CD4-positive, alpha-beta T cell treated with Interferon alpha-2 for 1 hour (primary cell): ENCODE measurements around the gene CASP6.

Experiments used
- DNase-seq, 2 donors: peaks; one replicate each; pipeline ENCODE4 v3.0.0-alpha.2; 2020 to 2022

CASP6 gene

GRCh38 chr4:109665783-109666485 lies 37.3 kb downstream of the CASP6 start:
- DNase-seq, result no peak

GRCh38 chr4:109662771-109663170 lies 40.5 kb downstream of the CASP6 start:
- no peak for DNase-seq

- no peak for DNase-seq
Observed at GRCh38 chr4:109662116-109662515, 41.1 kb downstream of the CASP6 start.

GRCh38 chr4:109658871-109659410 lies 44.3 kb downstream of the CASP6 start:
- peak in 1 of 2 donors; percentile 43 for DNase-seq

GRCh38 chr4:109657854-109658418 lies 45.3 kb downstream of the CASP6 start:
- DNase-seq, result no peak

GRCh38 chr4:109655396-109655795 lies 47.8 kb downstream of the CASP6 start:
- DNase-seq, result no peak

- peak in 1 of 2 donors; percentile 51 for DNase-seq
Observed at GRCh38 chr4:109649872-109650271, 53.4 kb downstream of the CASP6 start.

GRCh38 chr4:109648997-109649575 lies 54.2 kb downstream of the CASP6 start:
- DNase-seq, result peak in 1 of 2 donors; percentile 34

GRCh38 chr4:109648266-109648996 lies 54.8 kb downstream of the CASP6 start:
- peak; percentile 20 to 77 for DNase-seq

- DNase-seq, result no peak
Observed at GRCh38 chr4:109645874-109646710, 57.2 kb downstream of the CASP6 start.

GRCh38 chr4:109640644-109641043 lies 62.6 kb downstream of the CASP6 start:
- DNase-seq, result no peak
